GM15510 (cell line): ENCODE measurements around the gene PLA2G2C.

ENCODE experiments used
- POLR2A ChIP-seq: IDR thresholded peaks from 3 replicates; pipeline ENCODE4 v1.6.1; 2011; ENCODE audit warnings: borderline replicate concordance; ENCODE audit not compliant: insufficient read length; ENCODE audit errors: extremely low read depth

PLA2G2C gene

GRCh38 chr1:20212685-20213331 lies 26.5 kb upstream of the PLA2G2C start:
- no peak for TF ChIP-seq POLR2A

DNA sequence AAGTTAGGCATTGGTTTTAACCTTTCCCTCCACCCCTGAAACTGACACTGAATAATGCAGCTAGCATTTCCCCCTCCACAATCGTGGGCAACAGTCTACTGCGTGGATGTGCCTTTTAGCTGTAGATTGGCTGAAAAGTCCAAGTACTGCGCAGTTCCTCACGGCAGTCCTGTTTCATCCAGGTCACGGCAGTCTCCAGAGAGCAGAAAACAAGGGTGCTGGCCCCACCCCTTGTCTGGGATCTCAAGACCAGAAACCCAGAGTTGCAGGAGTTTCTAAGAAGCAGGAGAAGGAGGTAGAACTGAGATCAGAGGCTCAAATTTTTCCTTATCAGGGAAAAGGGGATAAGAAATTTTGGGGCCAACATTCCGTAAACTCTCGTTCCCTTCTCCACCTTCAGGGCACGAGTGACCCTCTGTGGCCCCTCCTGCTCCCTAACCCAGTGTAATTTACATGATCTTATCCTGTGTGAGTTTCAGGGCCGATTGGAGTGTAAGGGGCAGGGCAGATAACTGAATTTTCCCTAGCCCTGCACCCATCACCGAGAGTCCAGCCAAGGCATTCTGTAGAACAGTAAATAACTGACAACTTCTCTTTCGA lies 25.9 kb upstream of the PLA2G2C start:
- TF ChIP-seq POLR2A, result no peak

GRCh38 chr1:20211511-20211931 lies 25.2 kb upstream of the PLA2G2C start:
- no peak for TF ChIP-seq POLR2A

DNA sequence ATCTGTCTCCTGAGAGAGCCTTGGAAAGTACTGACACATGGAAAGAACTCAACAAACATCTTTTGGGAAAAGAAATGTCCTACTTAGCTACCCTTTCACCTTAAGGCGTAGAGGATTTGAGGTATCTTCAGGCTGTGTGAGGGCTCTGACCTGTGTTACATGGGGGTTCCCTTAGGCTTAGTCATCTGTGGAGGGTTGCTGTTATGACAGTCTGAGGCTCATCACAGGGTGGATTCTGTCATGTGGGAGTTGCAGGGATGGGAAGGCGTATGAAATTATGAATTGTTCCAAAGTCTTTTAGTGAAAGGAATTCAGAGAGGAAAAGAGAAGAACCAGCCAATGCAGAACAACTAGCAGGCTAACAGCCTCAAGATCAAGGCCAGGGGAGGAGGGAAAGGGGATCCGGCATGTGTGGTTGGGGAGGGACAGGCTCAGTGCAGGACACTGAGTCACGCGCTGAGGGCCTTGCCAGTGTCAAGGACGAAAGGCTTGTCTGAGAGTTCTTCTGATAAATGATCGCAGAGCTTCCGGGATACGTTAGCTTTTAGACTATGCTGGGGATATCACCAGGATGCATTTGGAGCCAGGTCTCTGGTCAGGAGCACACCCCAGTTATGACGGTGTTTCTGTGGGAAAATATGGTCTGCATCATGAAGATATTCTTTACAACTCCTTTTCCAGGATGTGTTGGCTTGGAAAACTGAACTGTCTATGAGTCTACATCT lies 24.6 kb upstream of the PLA2G2C start:
- TF ChIP-seq POLR2A, result no peak

- TF ChIP-seq POLR2A, result no peak
These were observed 23.2 kb upstream of the PLA2G2C start for GRCh38 chr1:20209471-20209870.

GRCh38 chr1:20207546-20207945 lies 21.2 kb upstream of the PLA2G2C start:
- no peak for TF ChIP-seq POLR2A

GRCh38 chr1:20202166-20202565 lies 15.8 kb upstream of the PLA2G2C start:
- TF ChIP-seq POLR2A, result no peak

- TF ChIP-seq POLR2A, result no peak
These were observed 14.6 kb upstream of the PLA2G2C start for GRCh38 chr1:20200966-20201365.

DNA sequence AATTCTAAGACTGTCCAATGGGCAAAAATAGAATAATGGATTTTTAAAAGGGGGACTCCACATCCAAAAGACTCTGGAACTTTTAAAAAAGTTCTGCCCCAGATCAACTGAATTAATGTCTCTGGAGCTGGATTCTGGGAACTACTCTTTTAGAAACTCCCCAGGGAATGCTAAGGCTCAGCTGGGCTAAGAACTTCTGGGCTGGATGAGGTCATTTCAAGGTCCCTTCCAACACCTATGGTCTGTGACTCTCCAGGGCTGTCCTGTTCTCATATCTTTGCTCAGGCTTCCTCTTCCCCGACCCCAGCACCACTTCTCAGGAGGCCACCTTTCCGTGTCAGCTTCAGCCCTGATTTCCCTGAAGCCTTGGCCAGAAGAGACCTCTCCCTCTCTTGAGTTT lies 13.5 kb upstream of the PLA2G2C start:
- TF ChIP-seq POLR2A, result no peak

- no peak for TF ChIP-seq POLR2A
These were observed 13.1 kb upstream of the PLA2G2C start for GRCh38 chr1:20199403-20199802.

DNA sequence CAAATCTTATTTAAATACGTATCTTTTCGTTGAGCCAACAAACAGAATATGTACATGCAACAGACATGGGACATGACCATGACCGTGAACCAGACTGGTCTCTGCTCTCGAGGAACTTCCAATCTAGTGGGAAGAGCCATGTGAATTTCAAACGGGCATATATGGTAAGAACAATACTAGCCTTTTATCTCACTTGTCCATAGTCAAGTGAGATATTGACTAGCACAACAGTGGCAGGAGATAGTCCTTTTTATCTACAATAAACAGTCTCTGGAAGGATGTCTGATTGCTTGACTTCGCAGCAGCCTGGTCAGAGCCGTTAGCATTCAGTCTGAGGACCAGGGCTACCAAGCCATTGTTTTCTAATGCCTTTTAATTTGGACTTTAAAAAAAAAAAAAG lies 12.6 kb upstream of the PLA2G2C start:
- TF ChIP-seq POLR2A, result no peak

DNA sequence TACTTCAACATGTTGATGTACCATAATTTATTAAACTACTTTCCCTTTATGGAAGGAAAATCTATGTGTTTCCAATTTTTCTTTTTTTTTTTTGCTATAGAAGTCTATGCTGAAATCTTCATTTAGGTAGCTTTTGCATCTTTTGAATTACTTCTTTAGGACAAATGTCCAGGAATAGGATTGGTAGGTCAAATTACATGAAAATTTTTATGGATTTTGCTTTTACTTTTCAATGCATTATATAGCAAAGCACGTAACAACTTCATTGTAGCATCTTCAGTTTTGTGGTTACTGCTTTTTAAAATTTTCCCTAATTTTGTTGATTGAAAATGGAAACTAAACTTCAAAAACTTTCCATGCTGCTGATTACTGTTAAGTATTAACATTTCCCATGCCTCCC lies 12.0 kb upstream of the PLA2G2C start:
- TF ChIP-seq POLR2A, result no peak

DNA sequence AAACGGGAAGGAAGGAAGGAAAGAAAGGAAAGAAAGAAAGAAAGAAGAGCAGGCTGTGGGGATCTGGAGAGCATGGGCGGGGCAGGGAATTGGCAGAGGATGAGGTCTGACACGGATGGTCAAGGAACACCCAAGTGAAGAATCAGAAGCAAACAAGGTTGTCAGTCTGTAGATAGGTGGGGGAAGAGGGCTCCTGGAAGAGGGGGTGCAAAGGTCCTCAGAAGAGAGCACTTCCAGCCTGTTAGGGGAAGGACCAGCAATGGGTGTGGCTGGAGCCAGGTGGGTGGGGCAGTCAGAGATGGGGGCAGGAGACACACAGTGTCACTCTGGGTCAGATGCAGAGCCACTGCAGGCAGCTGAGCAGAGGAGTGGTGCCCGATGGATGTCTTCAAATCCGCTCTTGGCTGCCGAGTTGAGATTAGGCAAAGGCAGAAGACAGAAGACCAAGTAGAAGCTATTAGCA lies 11.0 kb upstream of the PLA2G2C start:
- TF ChIP-seq POLR2A, result no peak

DNA sequence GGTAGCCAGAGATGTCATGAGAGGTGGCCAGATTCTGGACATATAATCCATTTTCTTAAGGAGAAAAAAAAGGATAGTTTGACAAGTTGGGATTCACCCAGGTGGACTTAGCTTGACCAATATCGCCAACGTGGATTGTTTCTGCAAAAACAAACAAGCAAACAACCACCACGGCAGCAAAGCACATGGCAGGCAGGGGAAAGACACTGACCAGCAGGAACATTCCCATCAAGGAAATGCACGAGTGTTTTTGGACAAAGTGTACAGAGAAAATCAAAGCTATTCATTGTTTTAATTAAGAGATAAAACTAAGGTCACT lies 9.1 kb upstream of the PLA2G2C start:
- no peak for TF ChIP-seq POLR2A

DNA sequence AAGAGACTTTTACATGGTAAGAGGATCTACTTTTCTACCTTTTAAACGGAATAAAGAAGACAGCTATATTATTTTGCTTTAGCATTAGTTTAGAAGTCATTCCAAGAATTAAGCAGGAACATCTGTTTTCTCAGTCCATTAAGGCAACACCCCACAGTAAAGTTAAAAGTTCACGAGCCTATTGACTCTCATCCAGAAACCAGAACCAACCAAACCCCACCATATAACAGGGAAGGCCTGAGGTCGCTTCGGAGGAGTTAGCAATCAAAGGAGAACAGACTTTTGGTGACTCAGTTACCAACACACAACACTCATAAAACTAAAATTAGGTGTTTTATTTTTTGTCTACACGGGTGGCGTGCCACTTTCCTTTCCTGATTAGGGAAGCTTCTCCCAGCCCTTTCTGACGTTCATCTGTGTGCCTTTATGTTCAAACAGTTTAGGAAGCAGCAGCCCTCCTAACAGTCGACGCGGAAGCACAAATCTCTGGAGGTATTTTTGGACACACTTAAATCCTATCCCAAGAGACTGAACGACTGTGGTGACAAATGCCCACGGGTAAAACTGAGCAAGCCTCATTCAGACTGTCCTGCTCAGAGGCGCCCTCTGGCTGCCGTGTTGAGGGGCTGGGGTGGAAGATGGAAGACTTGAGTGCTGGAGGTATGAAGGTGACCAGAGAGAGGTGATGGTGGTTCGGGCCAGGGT lies 8.6 kb upstream of the PLA2G2C start:
- no peak for TF ChIP-seq POLR2A
